Measurements from ENCODE around the gene ATP2B3. TPM values are rescaled to one million over a fixed set of nuclear protein-coding genes. Genes with fewer than 3 reads are reported as not detected.

Gene ATP2B3
- total and polyA plus RNA-seq, 2 experiments from 2014 or later: 0.17 TPM; not detected in 1

GRCh38 chrX:153477901-153478300 lies 39.5 kb upstream of the ATP2B3 start:
- H3K27ac ChIP-seq (ENCODE audit: low read depth): no peak overlapping the region
- no peaks in the 10 kb centered on the region for H4K20me1 ChIP-seq (replicated peaks; ENCODE audit: insufficient read depth)
- H3K79me2 ChIP-seq (replicated peaks; ENCODE audit: insufficient read depth): no peaks in the 10 kb centered on the region
- no peak overlapping the region for H3K4me3 ChIP-seq
- Mint-ChIP-seq H3K27ac (no peak overlapping the region), H3K27me3 (ENCODE audit: insufficient read depth, low read depth, poor library complexity) (peaks cover 19% of the 10 kb centered on the region), H3K4me3 (no peak overlapping the region), H3K9me3 (no peaks in the 10 kb centered on the region; the same call in 2 of the 3 replicates), H3K4me1 (peaks cover 17% of the 10 kb centered on the region; the same call in 2 of the 3 replicates), H3K36me3 (ENCODE audit: low read depth) (no peaks in the 10 kb centered on the region)
- peaks cover 15% of the 10 kb centered on the region for H3K27me3 ChIP-seq (ENCODE audit: insufficient read depth)
- H3F3A ChIP-seq (replicated peaks; ENCODE audit: low read depth): no peaks in the 10 kb centered on the region
- no peak for TF ChIP-seq EZH2 (IDR thresholded peaks at IDR 0.05; ENCODE audit: low read depth, unreplicated experiment)
- no peak for TF ChIP-seq POLR2AphosphoS5 (IDR thresholded peaks at IDR 0.05; ENCODE audit: low read depth)
- no peak for TF ChIP-seq JUNB (IDR thresholded peaks at IDR 0.05; ENCODE audit: unreplicated experiment)
- TF ChIP-seq ZNF114 (CRISPR knock-in tag; IDR thresholded peaks at IDR 0.05): no peak
- TF ChIP-seq EZH2phosphoT487 (IDR thresholded peaks at IDR 0.05; ENCODE audit: unreplicated experiment): no peak
- TF ChIP-seq NANOG (IDR thresholded peaks at IDR 0.05; ENCODE audit: borderline replicate concordance): no peak
- no peak for TF ChIP-seq ZNF462 (CRISPR knock-in tag; IDR thresholded peaks at IDR 0.05)
- no peak for TF ChIP-seq CTCF (conservative IDR thresholded peaks at IDR 0.05; ENCODE audit: low read depth in 2 of 2)
- no peak for TF ChIP-seq CREB1 (CRISPR knock-in tag; IDR thresholded peaks at IDR 0.05; ENCODE audit: low read depth)
- TF ChIP-seq ZNF331 (CRISPR knock-in tag; IDR thresholded peaks at IDR 0.05; ENCODE audit: low read depth): no peak
- TF ChIP-seq STAT1 (IDR thresholded peaks at IDR 0.05; ENCODE audit: unreplicated experiment): no peak
- no peak for TF ChIP-seq REST (IDR thresholded peaks at IDR 0.05; ENCODE audit: unreplicated experiment)
- no peak for TF ChIP-seq ETS1 (IDR thresholded peaks at IDR 0.05)
- no peak overlapping the region for H2AFZ ChIP-seq
- H3K4me1 ChIP-seq (ENCODE audit: insufficient read depth): no peaks in the 10 kb centered on the region; the same call in 1 of the 2 replicates
- no peaks in the 10 kb centered on the region for H3K36me3 ChIP-seq (ENCODE audit: insufficient read depth)
- no peak for ATAC-seq
- DNase-seq (ENCODE audit: low spot score): no peak
- H3K4me2 ChIP-seq: no peak overlapping the region
- H3K9me2 ChIP-seq (ENCODE audit: insufficient read depth): no peaks in the 10 kb centered on the region

All from GM23338 (cell line).